Heart right ventricle (tissue), 16 donors: ENCODE measurements around the gene KCTD20. TPM values are rescaled to one million over a fixed set of nuclear protein-coding genes. Genes with fewer than 3 reads are reported as not detected.
"Not testable (repeated sequence)": the region's sequence is repeated elsewhere in the genome, so short reads cannot be mapped to it uniquely, and the experiment has no call there.

ENCODE experiments used
- ATAC-seq, 8 donors: fragments of 200-7000 bp; cut with Tn5 transposase; one replicate each; pipeline ENCODE4 v1.9.1; 2020; ENCODE audit warnings: mild to moderate bottlenecking in 8 of 8, moderate library complexity in 8 of 8, moderate number of reproducible peaks in 1 of 8
- DNase-seq, 2 donors: peaks; one replicate each; pipeline ENCODE4 v3.0.0-alpha.2; 2020
- H3K27ac ChIP-seq, 10 donors: fragments of 200-600 bp; sonication (generic) in 2 of 10; one replicate each; pipeline versions ENCODE4 v1.5.0 to v1.8.0; 2020 to 2022; ENCODE audit warnings: mild to moderate bottlenecking in 3 of 10
- H3K27me3 ChIP-seq, 7 donors: fragments of 200-600 bp; one replicate each; pipeline ENCODE4 v1.8.0; 2021 to 2022; ENCODE audit warnings: mild to moderate bottlenecking in 2 of 7
- H3K36me3 ChIP-seq, 9 donors: fragments of 200-600 bp; sonication (generic) in 1 of 9; one replicate each; pipeline versions ENCODE4 v1.5.0 to v1.8.0; 2020 to 2022; ENCODE audit warnings: mild to moderate bottlenecking in 2 of 9
- H3K4me1 ChIP-seq, 9 donors: fragments of 200-600 bp; sonication (generic) in 1 of 9; one replicate each; pipeline versions ENCODE4 v1.5.0 to v1.8.0; 2020 to 2022; ENCODE audit warnings: mild to moderate bottlenecking in 4 of 9
- H3K4me3 ChIP-seq, 10 donors: fragments of 200-600 bp; sonication (generic) in 2 of 10; one replicate each; pipeline versions ENCODE4 v1.5.0 to v1.8.0; 2020 to 2022; ENCODE audit warnings: mild to moderate bottlenecking in 7 of 10, moderate library complexity in 2 of 10
- H3K9me3 ChIP-seq, 11 donors: fragments of 200-600 bp in 10 of 11; sonication (generic) in 2 of 11; one replicate each; pipeline versions ENCODE4 v1.5.0 to v1.8.0; 2013 to 2022; ENCODE audit warnings: mild to moderate bottlenecking in 2 of 11, control low read depth in 1 of 11, moderate library complexity in 1 of 11
- WGBS, 2 donors: extraction: QIAGEN DNeasy Blood & Tissue Kit; methylation state at CpG; one replicate each; pipeline ENCODE4 v1.1.7; 2013; ENCODE audit warnings: inconsistent platforms in 1 of 2; 5-methylcytosine and 5-hydroxymethylcytosine counted together
- intact Hi-C, 10 donors: fragments of 100-400 bp; cut with DNase I; formaldehyde crosslinking; loops; one replicate each; pipeline versions ENCODE4 v1.11.1 to v1.14.2; 2022
- polyA plus RNA-seq, 2 donors: library from polyadenylated mRNA; stranded (reverse); fragments of 200-250 nt; gene quantifications; one replicate each; pipeline ENCODE4 v1.2.3, GENCODE V29; 2013
- total RNA-seq, 10 donors: library from RNA; stranded (reverse); fragmentation: NEBNext Ultra II Directional in 3 of 10; extraction: Animal tissue kit (Norgen Biotek cat#: 25700) in 3 of 10; gene quantifications; one replicate each; pipeline versions ENCODE4 v1.2.1 to v1.2.4, GENCODE V29; 2021 to 2023
- TF ChIP-seq, protein P1 (sequence below), 9 donors: fragments of 200-600 bp; sonication (generic) in 2 of 9; IDR thresholded peaks; one replicate each; pipeline versions ENCODE4 v1.5.0 to v1.8.0; 2021 to 2022; ENCODE audit warnings: antibody characterized with exemption in 9 of 9, mild to moderate bottlenecking in 5 of 9, moderate library complexity in 1 of 9
- donor health status: Arrhythmogenic right ventricular cardiomyopathy.
- donor health status: ischemic (EF 13 %, LVEDD 7.1; RV severe dilation, severe dysfunction).
- donor health status: healthy with polysubstance abuse.
- donor health status: DM: no; HTN: yes; CAD: no.
- donor health status: DM: no; HTN: no; CAD: no.
- donor health status: ischemic (EF 25% LVEDD 6.9; RV normal size, moderate dysfunction).
- donor health status: ischemic (EF 25% LVEDD 5.7; RV mildly dilated, moderate dysfunction).
- donor health status: healthy.
- donor health status: DM: yes; HTN: yes; CAD: no.
- donor health status: Ischemic cardiomyopathy.
- donor health status: ischemic (EF 35%, LVEDD 5.7; RV mildly dilated, moderate dysfunction).
- donor health status: nonischemic (EF 11% LVEDD 7.7; RV severe dilation, severe dysfunction).
- donor health status: DM: yes; HTN: yes; CAD: no.
- donor health status: PGD.
- donor health status: ischemic (EF 29% LVEDD 5.4; RV normal size, mild dysfunction).
- donor health status: nonischemic (EF 23%, LVEDD 6.1; RV moderate dilation, normal function).

Gene KCTD20
- total and polyA plus RNA-seq, 12 donors: 8.9 to 36.6 (median 25.1) TPM

DNA sequence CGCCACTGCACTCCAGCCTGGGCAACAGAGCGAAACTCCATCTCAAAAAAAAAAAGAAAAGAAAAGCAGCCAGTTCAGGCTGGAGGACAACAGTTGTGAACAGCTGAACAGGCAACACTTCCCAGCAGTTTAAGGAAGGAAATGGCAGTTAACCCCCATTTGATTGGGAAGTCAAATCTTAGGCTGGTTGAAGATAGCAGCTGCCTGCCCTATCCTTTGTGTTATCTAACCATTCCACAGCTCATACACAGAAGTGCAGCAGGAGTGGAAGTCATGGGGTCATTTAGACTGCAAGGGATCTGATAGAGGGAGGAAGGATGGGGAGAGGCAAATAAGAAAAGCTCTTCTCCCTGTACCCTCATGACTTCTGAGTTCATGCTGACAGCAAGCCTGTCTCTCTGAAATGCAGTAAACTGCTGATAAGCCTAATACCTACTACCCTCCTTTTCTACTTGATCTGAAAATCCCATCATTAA lies 35.3 kb downstream of the KCTD20 start:
- intact Hi-C loops: no loop called here
- Histone ChIP-seq H3K9me3 (no peaks in the 10 kb centered on the region), H3K27ac (no peak overlapping the region), H3K36me3 (peaks cover 0 to 93% (median 35%) of the 10 kb centered on the region in 9 donors), H3K4me1 (peaks cover 0 to 7% (median 0%) of the 10 kb centered on the region in 9 donors), H3K4me3 (no peak overlapping the region), H3K27me3 (no peaks in the 10 kb centered on the region)
- ATAC-seq (no peak), DNase-seq (no peak)
- WGBS, 2 donors: 93 to 100% methylated on average over 1 to 2 of the region's 2 CpGs
- TF ChIP-seq, protein P1, sequence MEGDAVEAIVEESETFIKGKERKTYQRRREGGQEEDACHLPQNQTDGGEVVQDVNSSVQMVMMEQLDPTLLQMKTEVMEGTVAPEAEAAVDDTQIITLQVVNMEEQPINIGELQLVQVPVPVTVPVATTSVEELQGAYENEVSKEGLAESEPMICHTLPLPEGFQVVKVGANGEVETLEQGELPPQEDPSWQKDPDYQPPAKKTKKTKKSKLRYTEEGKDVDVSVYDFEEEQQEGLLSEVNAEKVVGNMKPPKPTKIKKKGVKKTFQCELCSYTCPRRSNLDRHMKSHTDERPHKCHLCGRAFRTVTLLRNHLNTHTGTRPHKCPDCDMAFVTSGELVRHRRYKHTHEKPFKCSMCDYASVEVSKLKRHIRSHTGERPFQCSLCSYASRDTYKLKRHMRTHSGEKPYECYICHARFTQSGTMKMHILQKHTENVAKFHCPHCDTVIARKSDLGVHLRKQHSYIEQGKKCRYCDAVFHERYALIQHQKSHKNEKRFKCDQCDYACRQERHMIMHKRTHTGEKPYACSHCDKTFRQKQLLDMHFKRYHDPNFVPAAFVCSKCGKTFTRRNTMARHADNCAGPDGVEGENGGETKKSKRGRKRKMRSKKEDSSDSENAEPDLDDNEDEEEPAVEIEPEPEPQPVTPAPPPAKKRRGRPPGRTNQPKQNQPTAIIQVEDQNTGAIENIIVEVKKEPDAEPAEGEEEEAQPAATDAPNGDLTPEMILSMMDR (IDR thresholded peaks at IDR 0.05): no peak

DNA sequence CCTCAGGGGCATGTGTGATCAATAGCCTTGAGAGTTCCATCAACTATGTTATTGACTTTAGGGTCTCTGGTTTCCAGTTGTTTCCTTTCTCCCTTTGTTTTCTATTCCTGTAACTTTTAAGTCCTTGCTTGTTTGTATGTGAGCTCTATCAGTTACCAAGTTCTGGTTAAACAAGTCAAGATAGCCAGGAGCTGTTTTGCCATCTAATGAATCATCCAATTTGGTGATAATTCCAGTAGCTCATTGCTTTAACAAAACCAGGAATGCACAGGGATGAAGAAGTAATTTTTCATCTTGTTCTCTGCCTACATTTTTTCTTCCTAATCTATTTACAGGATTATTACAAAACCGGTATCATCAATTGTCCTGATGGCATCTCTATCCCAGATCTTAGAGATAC lies 36.5 kb downstream of the KCTD20 start:
- peaks cover 0 to 93% (median 36%) of the 10 kb centered on the region in 9 donors for H3K36me3 ChIP-seq
- no peaks in the 10 kb centered on the region for H3K9me3 ChIP-seq
- intact Hi-C loops: no loop called here
- H3K4me3 ChIP-seq: no peak overlapping the region
- 92 to 100% methylated on average over 1 of the region's 1 CpG for WGBS, 2 donors
- TF ChIP-seq, protein P1 (IDR thresholded peaks at IDR 0.05): no peak
- ATAC-seq (no peak), DNase-seq (no peak)
- H3K27me3 ChIP-seq: no peaks in the 10 kb centered on the region
- no peak overlapping the region for H3K27ac ChIP-seq
- H3K4me1 ChIP-seq: peaks cover 0 to 7% (median 0%) of the 10 kb centered on the region in 9 donors

DNA sequence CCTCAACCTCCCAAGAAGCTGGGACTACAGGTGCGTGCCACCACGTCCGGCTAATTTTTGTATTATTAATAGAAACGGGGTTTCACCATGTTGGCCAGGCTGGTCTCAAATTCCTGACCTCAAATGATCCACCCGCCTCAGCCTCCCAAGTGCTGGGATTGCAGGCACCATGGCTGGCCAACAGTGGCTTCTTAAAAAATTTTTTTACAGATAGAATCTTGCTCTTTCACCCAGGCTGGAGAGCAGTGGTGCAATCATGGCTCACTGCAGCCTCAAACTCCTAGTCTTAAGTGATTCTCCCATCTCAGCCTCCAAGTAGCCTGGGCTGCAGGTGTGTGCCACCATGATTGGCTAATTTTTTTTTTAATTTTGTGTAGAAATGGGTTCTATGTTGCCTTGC lies 40.5 kb downstream of the KCTD20 start:
- H3K9me3 ChIP-seq, H3K4me1 ChIP-seq, H3K27me3 ChIP-seq, DNase-seq, ATAC-seq, H3K4me3 ChIP-seq, intact Hi-C loops, H3K27ac ChIP-seq: not testable (repeated sequence)
- peaks cover 0 to 98% (median 47%) of the 10 kb centered on the region in 9 donors for H3K36me3 ChIP-seq
- 94 to 95% methylated on average over 5 of the region's 5 CpGs for WGBS, 2 donors

DNA sequence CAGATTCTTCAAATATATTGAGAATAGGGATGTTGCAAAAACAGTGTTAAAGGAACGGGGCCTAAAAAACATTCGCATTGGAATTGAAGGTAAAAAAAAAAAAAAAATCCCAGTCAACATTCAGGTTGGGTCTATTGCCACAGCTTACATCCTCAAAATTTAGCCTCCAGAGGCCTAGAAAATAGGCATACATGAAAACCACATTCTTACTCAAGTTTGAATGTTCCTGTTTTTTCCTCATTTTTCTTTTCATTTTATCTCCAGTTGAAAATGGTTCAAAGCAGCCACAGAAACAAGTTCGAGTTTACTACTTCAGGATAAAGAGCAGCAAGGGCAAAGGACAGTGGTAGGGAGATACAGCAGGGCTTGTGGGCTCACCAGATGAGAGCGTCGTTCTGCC lies 41.9 kb downstream of the KCTD20 start:
- Histone ChIP-seq H3K4me3 (no peak overlapping the region), H3K27ac (peak overlapping the region in 1 of 10 donors; percentile 20), H3K36me3 (peaks cover 0 to 99% (median 40%) of the 10 kb centered on the region in 9 donors), H3K9me3 (no peaks in the 10 kb centered on the region), H3K27me3 (no peaks in the 10 kb centered on the region), H3K4me1 (peaks cover 0 to 20% (median 14%) of the 10 kb centered on the region in 9 donors)
- intact Hi-C loops: no loop called here
- TF ChIP-seq, protein P1 (IDR thresholded peaks at IDR 0.05): no peak
- ATAC-seq (no peak), DNase-seq (no peak)
- WGBS, 2 donors: 91 to 92% methylated on average over 5 of the region's 5 CpGs

DNA sequence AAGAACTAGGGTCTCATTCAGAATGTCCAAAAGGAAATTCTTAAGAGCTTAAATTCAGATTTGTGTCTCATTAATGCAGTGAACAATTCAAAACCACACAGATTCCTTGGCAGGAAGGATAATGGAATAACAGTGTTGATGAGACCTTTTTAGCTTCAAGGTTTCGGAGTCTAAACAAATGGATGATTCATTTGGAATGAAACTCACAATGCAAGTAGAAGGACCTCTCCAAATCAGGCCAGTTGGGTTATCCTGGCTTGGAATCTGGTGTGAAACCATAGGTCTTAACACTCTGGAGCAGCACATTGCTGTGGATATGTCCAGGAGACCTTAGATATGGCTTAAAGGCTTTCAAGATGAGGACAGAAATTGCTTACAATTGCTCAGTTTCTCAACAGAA lies 44.9 kb downstream of the KCTD20 start:
- peak in 1 of 8 donors; percentile 23 for ATAC-seq
- TF ChIP-seq, protein P1 (IDR thresholded peaks at IDR 0.05): no peak
- no peak for DNase-seq
- peaks cover 0 to 90% (median 17%) of the 10 kb centered on the region in 9 donors for H3K36me3 ChIP-seq
- no peak overlapping the region for H3K4me3 ChIP-seq
- H3K27me3 ChIP-seq: no peaks in the 10 kb centered on the region
- no peaks in the 10 kb centered on the region for H3K9me3 ChIP-seq
- H3K27ac ChIP-seq: peak overlapping the region in 3 of 10 donors; percentile 10 to 32 (median 29)
- WGBS, 2 donors: 95 to 97% methylated on average over 1 of the region's 1 CpG
- intact Hi-C loops: no loop called here
- peaks cover 0 to 27% (median 14%) of the 10 kb centered on the region in 9 donors for H3K4me1 ChIP-seq
